OCI-LY3 (cell line): Measurements from ENCODE around the gene MTA2.

Source experiments
- EZH2phosphoT487 ChIP-seq: fragments of 200-600 bp; shearing (Covaris generic); IDR thresholded peaks from 2 replicates; pipeline ENCODE4 v1.6.1; 2018; ENCODE audit warnings: antibody characterized with exemption, mixed run types, low read depth
- TF ChIP-seq, protein P1 (sequence below): fragments of 200-600, 300-600 bp; sonication (generic); IDR thresholded peaks from 2 replicates; pipeline ENCODE4 v1.5.1; 2014; ENCODE audit warnings: antibody characterized with exemption, low read length, low read depth

DNA sequence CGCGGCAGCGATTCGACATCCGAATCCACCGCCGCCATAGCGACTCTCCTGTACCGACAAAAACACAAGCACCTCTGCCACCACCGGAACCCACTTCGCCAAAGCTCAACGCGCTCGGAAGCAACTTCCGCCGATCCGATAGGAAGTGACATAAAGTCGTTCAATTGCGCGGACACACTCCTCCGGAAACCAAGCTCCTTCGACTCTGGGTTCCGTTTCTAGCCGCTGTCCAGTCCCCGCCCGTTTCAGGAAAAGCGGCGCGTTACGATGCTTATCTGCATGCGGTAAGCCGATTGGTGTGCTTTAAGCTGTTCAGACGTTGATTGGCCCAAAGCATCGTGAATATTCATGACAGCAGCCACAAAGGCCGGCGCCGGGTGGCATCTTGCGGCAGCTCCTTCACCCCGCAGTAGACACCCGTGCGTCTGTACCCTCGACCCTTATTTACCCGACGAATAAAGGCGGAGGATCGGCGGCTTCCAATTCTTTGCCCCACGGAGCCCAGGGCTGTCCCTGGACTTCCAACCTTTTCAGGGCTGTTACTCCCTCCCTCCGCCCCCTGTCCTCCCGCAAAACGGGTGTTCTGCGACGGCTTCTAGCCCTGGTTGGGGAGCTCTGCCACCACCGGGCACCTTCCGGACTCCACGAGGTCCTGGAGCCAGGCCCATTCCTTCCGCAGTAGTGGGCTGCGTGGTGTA, 10.1 kb downstream of the MTA2 start, which contains the start of gene TUT1:
- no peak for TF ChIP-seq EZH2phosphoT487
- TF ChIP-seq, protein P1, sequence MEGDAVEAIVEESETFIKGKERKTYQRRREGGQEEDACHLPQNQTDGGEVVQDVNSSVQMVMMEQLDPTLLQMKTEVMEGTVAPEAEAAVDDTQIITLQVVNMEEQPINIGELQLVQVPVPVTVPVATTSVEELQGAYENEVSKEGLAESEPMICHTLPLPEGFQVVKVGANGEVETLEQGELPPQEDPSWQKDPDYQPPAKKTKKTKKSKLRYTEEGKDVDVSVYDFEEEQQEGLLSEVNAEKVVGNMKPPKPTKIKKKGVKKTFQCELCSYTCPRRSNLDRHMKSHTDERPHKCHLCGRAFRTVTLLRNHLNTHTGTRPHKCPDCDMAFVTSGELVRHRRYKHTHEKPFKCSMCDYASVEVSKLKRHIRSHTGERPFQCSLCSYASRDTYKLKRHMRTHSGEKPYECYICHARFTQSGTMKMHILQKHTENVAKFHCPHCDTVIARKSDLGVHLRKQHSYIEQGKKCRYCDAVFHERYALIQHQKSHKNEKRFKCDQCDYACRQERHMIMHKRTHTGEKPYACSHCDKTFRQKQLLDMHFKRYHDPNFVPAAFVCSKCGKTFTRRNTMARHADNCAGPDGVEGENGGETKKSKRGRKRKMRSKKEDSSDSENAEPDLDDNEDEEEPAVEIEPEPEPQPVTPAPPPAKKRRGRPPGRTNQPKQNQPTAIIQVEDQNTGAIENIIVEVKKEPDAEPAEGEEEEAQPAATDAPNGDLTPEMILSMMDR, result no peak; the same call in 1 of the 2 replicates
